ENCODE results near the gene CGREF1. TPM values are rescaled to one million over a fixed set of nuclear protein-coding genes. Genes with fewer than 3 reads are reported as not detected.
"Not testable (repeated sequence)": the region's sequence is repeated elsewhere in the genome, so short reads cannot be mapped to it uniquely, and the experiment has no call there.

CGREF1 gene
- polyA plus RNA-seq, 4 donors, result 5.4 to 7.3 (median 6.5) TPM

- no peak for DNase-seq (ENCODE audit: low read depth in 4 of 4, low spot score in 2 of 4)
These were observed 19.2 kb upstream of the CGREF1 start for GRCh38 chr2:27138111-27138510.

- no peak for DNase-seq (ENCODE audit: low read depth in 4 of 4, low spot score in 2 of 4)
These were observed 18.5 kb upstream of the CGREF1 start for GRCh38 chr2:27137322-27137935.

GRCh38 chr2:27136751-27137150, 17.8 kb upstream of the CGREF1 start:
- no peak for DNase-seq (ENCODE audit: low read depth in 4 of 4, low spot score in 2 of 4)

- DNase-seq (ENCODE audit: low read depth in 4 of 4, low spot score in 2 of 4), result no peak
These were observed 16.6 kb upstream of the CGREF1 start for GRCh38 chr2:27135478-27135955.

GRCh38 chr2:27134781-27135477, 16.0 kb upstream of the CGREF1 start:
- DNase-seq (ENCODE audit: low read depth in 4 of 4, low spot score in 2 of 4), result no peak

- DNase-seq (ENCODE audit: low read depth in 4 of 4, low spot score in 2 of 4), result peak; percentile 87 to 96 (median 92)
These were observed 15.2 kb upstream of the CGREF1 start, which contains the start of gene PREB for GRCh38 chr2:27133905-27134780. Gene PREB, minus strand, starts transcription at chr2:27134636. Its CDS starts 215 bp downstream, at chr2:27134421.

GRCh38 chr2:27133195-27133875, 14.4 kb upstream of the CGREF1 start:
- DNase-seq (ENCODE audit: low read depth in 4 of 4, low spot score in 2 of 4), result no peak

- no peak for DNase-seq (ENCODE audit: low read depth in 4 of 4, low spot score in 2 of 4)
These were observed 12.5 kb upstream of the CGREF1 start for GRCh38 chr2:27131429-27131828.

GRCh38 chr2:27130396-27130795, 11.5 kb upstream of the CGREF1 start:
- DNase-seq (ENCODE audit: low read depth in 4 of 4, low spot score in 2 of 4), result no peak

GRCh38 chr2:27128668-27129571, 10.0 kb upstream of the CGREF1 start:
- no peak for DNase-seq (ENCODE audit: low read depth in 4 of 4, low spot score in 2 of 4)

- no peak for DNase-seq (ENCODE audit: low read depth in 4 of 4, low spot score in 2 of 4)
These were observed 9.1 kb upstream of the CGREF1 start for GRCh38 chr2:27127883-27128667.

- DNase-seq (ENCODE audit: low read depth in 4 of 4, low spot score in 2 of 4), result no peak
These were observed 7.4 kb upstream of the CGREF1 start for GRCh38 chr2:27126252-27126710.

GRCh38 chr2:27125104-27125503, 6.2 kb upstream of the CGREF1 start:
- DNase-seq (ENCODE audit: low read depth in 4 of 4, low spot score in 2 of 4), result no peak

- peak in 1 of 4 donors; percentile 24 for DNase-seq (ENCODE audit: low read depth in 4 of 4, low spot score in 2 of 4)
These were observed 4.6 kb upstream of the CGREF1 start, which contains the start of gene ABHD1 for GRCh38 chr2:27123302-27124150. Gene ABHD1, plus strand, starts transcription at chr2:27123815. Its CDS starts 134 bp downstream, at chr2:27123949.

- DNase-seq (ENCODE audit: low read depth in 4 of 4, low spot score in 2 of 4), result no peak
These were observed 3.9 kb upstream of the CGREF1 start for GRCh38 chr2:27122791-27123190.

- no peak for DNase-seq (ENCODE audit: low read depth in 4 of 4, low spot score in 2 of 4)
These were observed 3.0 kb upstream of the CGREF1 start for GRCh38 chr2:27121906-27122305.

GRCh38 chr2:27119330-27119670, 372 bp upstream of the CGREF1 start:
- not testable (repeated sequence) for DNase-seq (ENCODE audit: low read depth in 4 of 4, low spot score in 2 of 4)
